ENCODE data around the gene SYCP3. TPM values are rescaled to one million over a fixed set of nuclear protein-coding genes. Genes with fewer than 3 reads are reported as not detected.

The SYCP3 gene
- total and polyA plus RNA-seq, 8 donors, result 0.06 to 0.31 (median 0.25) TPM; not detected in 3

- Histone ChIP-seq H3K9me3 (no peaks in the 10 kb centered on the region), H3K27me3 (no peaks in the 10 kb centered on the region), H3K27ac (no peak overlapping the region), H3K4me1 (no peaks in the 10 kb centered on the region), H3K4me3 (no peak overlapping the region), H3K36me3 (no peaks in the 10 kb centered on the region)
- no peak for ATAC-seq
- no peak for DNase-seq
- FAIRE-seq, result no peak
- 77 to 79% methylated on average over 4 of the region's 4 CpGs for WGBS, 2 donors
- intact Hi-C loops (cut with DNase I), result loop anchor here in 1 of 3 donors (5.0 kb wide), 1 partner anchor 59 kb away; no protein-coding TSS in a partner anchor
- no peak for TF ChIP-seq CTCF (IDR thresholded peaks at IDR 0.05)
Measured at GRCh38 chr12:101777978-101778377, 38.7 kb upstream of the SYCP3 start.

- no peak overlapping the region for H3K27ac ChIP-seq
- no peaks in the 10 kb centered on the region for H3K27me3 ChIP-seq
- ATAC-seq (peak in 2 of 4 donors; percentile 24 to 36), FAIRE-seq (no peak), DNase-seq (no peak)
- H3K4me1 ChIP-seq, result no peaks in the 10 kb centered on the region
- no peaks in the 10 kb centered on the region for H3K36me3 ChIP-seq
- no peaks in the 10 kb centered on the region for H3K9me3 ChIP-seq
- intact Hi-C loops (cut with DNase I), result loop anchor here in 1 of 3 donors (5.0 kb wide), 1 partner anchor 60 kb away; no protein-coding TSS in a partner anchor
- H3K4me3 ChIP-seq, result no peak overlapping the region
- 68 to 69% methylated on average over 3 of the region's 3 CpGs for WGBS, 2 donors
- no peak for TF ChIP-seq CTCF (IDR thresholded peaks at IDR 0.05)
Measured at GRCh38 chr12:101777485-101777884, 38.2 kb upstream of the SYCP3 start.

- H3K27me3 ChIP-seq, result no peaks in the 10 kb centered on the region
- H3K4me3 ChIP-seq, result no peak overlapping the region
- FAIRE-seq (no peak), ATAC-seq (no peak), DNase-seq (no peak)
- no peaks in the 10 kb centered on the region for H3K9me3 ChIP-seq
- intact Hi-C loops (cut with DNase I), result loop anchor here in 1 of 3 donors (5.0 kb wide), 1 partner anchor 61 kb away; no protein-coding TSS in a partner anchor
- no peak overlapping the region for H3K27ac ChIP-seq
- H3K4me1 ChIP-seq, result no peaks in the 10 kb centered on the region
- 60 to 71% methylated on average over 2 of the region's 2 CpGs for WGBS, 2 donors
- TF ChIP-seq CTCF (IDR thresholded peaks at IDR 0.05), result no peak
- H3K36me3 ChIP-seq, result no peaks in the 10 kb centered on the region
Measured at GRCh38 chr12:101775816-101776215, 36.6 kb upstream of the SYCP3 start.

- FAIRE-seq, result peak; percentile 87
- no peak overlapping the region for H3K27ac ChIP-seq
Measured at GRCh38 chr12:101773650-101774162, 34.4 kb upstream of the SYCP3 start.

More at GRCh38 chr12:101773650-101774162, 34.4 kb upstream of the SYCP3 start:
- Histone ChIP-seq H3K4me1 (peaks cover 0 to 1% (median 0%) of the 10 kb centered on the region in 3 donors), H3K9me3 (no peaks in the 10 kb centered on the region), H3K27me3 (no peaks in the 10 kb centered on the region), H3K4me3 (no peak overlapping the region), H3K36me3 (peaks cover 0 to 6% (median 0%) of the 10 kb centered on the region in 3 donors)
- ATAC-seq (peak; percentile 79 to 96 (median 94)), DNase-seq (peak in 5 of 6 donors; percentile 33 to 67 (median 44))
- TF ChIP-seq CTCF (IDR thresholded peaks at IDR 0.05), result peak; percentile 89 to 97 (median 95)
- intact Hi-C loops (cut with DNase I), result no loop called here
- 45 to 51% methylated on average over 2 of the region's 2 CpGs for WGBS, 2 donors

All from pancreas (tissue), 10 donors.